ENCODE measurements around the gene ZNF641.

Gene ZNF641

GRCh38 chr12:48291511-48291910, 59.2 kb downstream of the ZNF641 start:
- no peak for DNase-seq (ENCODE audit: low read depth)
- no peaks in the 10 kb centered on the region for H3K27me3 ChIP-seq (replicated peaks; ENCODE audit: control insufficient read depth, insufficient read depth, low read length)
- H3K36me3 ChIP-seq (ENCODE audit: control insufficient read depth, insufficient read depth, low read length, severe bottlenecking): no peaks in the 10 kb centered on the region
- H3K9me3 ChIP-seq (ENCODE audit: control insufficient read depth, low read length): no peaks in the 10 kb centered on the region
- H3K4me3 ChIP-seq (ENCODE audit: low read length): no peak overlapping the region
- H3K4me1 ChIP-seq (ENCODE audit: control insufficient read depth, insufficient read depth, low read length): no peaks in the 10 kb centered on the region
- H3K9ac ChIP-seq (ENCODE audit: low read length): no peak overlapping the region

- H3K27me3 ChIP-seq (replicated peaks; ENCODE audit: control insufficient read depth, insufficient read depth, low read length): no peaks in the 10 kb centered on the region
- no peaks in the 10 kb centered on the region for H3K9me3 ChIP-seq (ENCODE audit: control insufficient read depth, low read length)
- no peak overlapping the region for H3K4me3 ChIP-seq (ENCODE audit: low read length)
- no peak for DNase-seq (ENCODE audit: low read depth)
- H3K9ac ChIP-seq (ENCODE audit: low read length): no peak overlapping the region
- H3K36me3 ChIP-seq (ENCODE audit: control insufficient read depth, insufficient read depth, low read length, severe bottlenecking): no peaks in the 10 kb centered on the region
- peaks cover 7% of the 10 kb centered on the region for H3K4me1 ChIP-seq (ENCODE audit: control insufficient read depth, insufficient read depth, low read length)
Observed at GRCh38 chr12:48288387-48289268, 62.1 kb downstream of the ZNF641 start.
